ENCODE results near the gene GJB4.
"Not testable (repeated sequence)": the region's sequence is repeated elsewhere in the genome, so short reads cannot be mapped to it uniquely, and the experiment has no call there.

Gene GJB4

GRCh38 chr1:34759503-34760357, at the start of gene GJB4:
Gene GJB4, plus strand, starts transcription at chr1:34759740. Its CDS starts 1,515 bp downstream, at chr1:34761255.
- no peak for DNase-seq (ENCODE audit: low read depth)

GRCh38 chr1:34710812-34711211, 48.7 kb upstream of the GJB4 start:
- DNase-seq (ENCODE audit: low read depth) = no peak

- DNase-seq (ENCODE audit: low read depth) = no peak
Observed at GRCh38 chr1:34711485-34711884, 48.1 kb upstream of the GJB4 start.

- no peak for DNase-seq (ENCODE audit: low read depth)
Observed at GRCh38 chr1:34712007-34712688, 47.4 kb upstream of the GJB4 start.

GRCh38 chr1:34713443-34713842, 46.1 kb upstream of the GJB4 start:
- no peak for DNase-seq (ENCODE audit: low read depth)

GRCh38 chr1:34714386-34714785, 45.2 kb upstream of the GJB4 start:
- no peak for DNase-seq (ENCODE audit: low read depth)

- DNase-seq (ENCODE audit: low read depth) = no peak
Observed at GRCh38 chr1:34715139-34715538, 44.4 kb upstream of the GJB4 start.

GRCh38 chr1:34721241-34721640, 38.3 kb upstream of the GJB4 start:
- DNase-seq (ENCODE audit: low read depth) = no peak

- DNase-seq (ENCODE audit: low read depth) = no peak
Observed at GRCh38 chr1:34721646-34722355, 37.7 kb upstream of the GJB4 start.

GRCh38 chr1:34726861-34727260, 32.7 kb upstream of the GJB4 start:
- DNase-seq (ENCODE audit: low read depth) = no peak

GRCh38 chr1:34730485-34730884, 29.1 kb upstream of the GJB4 start:
- no peak for DNase-seq (ENCODE audit: low read depth)

- not testable (repeated sequence) for DNase-seq (ENCODE audit: low read depth)
Observed at GRCh38 chr1:34732831-34733230, 26.7 kb upstream of the GJB4 start.

GRCh38 chr1:34736692-34737091, 22.8 kb upstream of the GJB4 start:
- no peak for DNase-seq (ENCODE audit: low read depth)

- DNase-seq (ENCODE audit: low read depth) = not testable (repeated sequence)
Observed at GRCh38 chr1:34737236-34737635, 22.3 kb upstream of the GJB4 start.

- no peak for DNase-seq (ENCODE audit: low read depth)
Observed at GRCh38 chr1:34739613-34740012, 19.9 kb upstream of the GJB4 start.

GRCh38 chr1:34740161-34740868, 19.2 kb upstream of the GJB4 start:
- DNase-seq (ENCODE audit: low read depth) = no peak

GRCh38 chr1:34742667-34743270, 16.8 kb upstream of the GJB4 start:
- DNase-seq (ENCODE audit: low read depth) = peak; percentile 79

GRCh38 chr1:34743775-34744174, 15.8 kb upstream of the GJB4 start:
- no peak for DNase-seq (ENCODE audit: low read depth)

GRCh38 chr1:34744851-34745250, 14.7 kb upstream of the GJB4 start:
- no peak for DNase-seq (ENCODE audit: low read depth)

- no peak for DNase-seq (ENCODE audit: low read depth)
Observed at GRCh38 chr1:34745666-34746065, 13.9 kb upstream of the GJB4 start.

- DNase-seq (ENCODE audit: low read depth) = no peak
Observed at GRCh38 chr1:34746101-34746500, 13.4 kb upstream of the GJB4 start.
